ENCODE measurements around the gene ARFGEF2. TPM values are rescaled to one million over a fixed set of nuclear protein-coding genes. Genes with fewer than 3 reads are reported as not detected.

Gene ARFGEF2
- total and polyA plus RNA-seq, 3 experiments from 2014 or later: 9.5 to 37.6 (median 36.6) TPM

DNA sequence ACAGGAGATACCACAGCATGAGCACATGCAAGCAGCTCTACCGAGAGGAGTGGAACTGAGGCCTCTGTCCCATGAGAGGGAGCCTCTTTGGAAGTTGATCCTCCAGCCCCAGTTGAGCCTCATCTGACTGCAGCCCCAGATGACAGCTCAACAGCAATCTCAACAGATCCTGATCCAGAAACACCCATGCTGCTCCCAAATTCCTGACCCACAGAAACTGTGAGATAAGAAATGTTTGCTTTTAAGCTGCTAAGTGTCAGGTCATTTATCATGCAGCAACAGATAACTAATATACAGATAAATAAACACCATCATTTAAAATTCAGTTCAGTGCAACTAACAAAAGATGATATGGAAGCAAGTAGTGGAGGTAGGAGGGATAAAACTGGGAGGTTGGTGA is 4.8 kb upstream of the ARFGEF2 start:
- no peaks in the 10 kb centered on the region for H3K27me3 ChIP-seq (ENCODE audit: insufficient read depth, low read length, poor library complexity, severe bottlenecking)
- peaks cover 12% of the 10 kb centered on the region for H3K4me1 ChIP-seq (ENCODE audit: insufficient read depth, low read length)
- peaks cover 0 to 4% (median 2%) of the 10 kb centered on the region in 3 donors for H3K36me3 Mint-ChIP-seq
- H3K27ac Mint-ChIP-seq: no peak overlapping the region
- DNase-seq: no peak
- H3K9me3 ChIP-seq (ENCODE audit: low read length): no peaks in the 10 kb centered on the region
- no peaks in the 10 kb centered on the region for H3K36me3 ChIP-seq (ENCODE audit: insufficient read depth, low read length)
- H3K27ac ChIP-seq (ENCODE audit: low read depth, low read length): no peak overlapping the region
- no peak overlapping the region for H3K4me3 ChIP-seq (ENCODE audit: low read length)
- ChIA-PET POLR2A (no interaction called here), CTCF (no interaction called here)
- H3K4me3 Mint-ChIP-seq: peak overlapping the region in 1 of 7 donors; percentile 53
- H3K4me1 Mint-ChIP-seq: peaks cover 12 to 14% (median 14%) of the 10 kb centered on the region in 3 donors
- H3K27me3 Mint-ChIP-seq: peaks cover 0 to 1% of the 10 kb centered on the region in 2 donors
- no peaks in the 10 kb centered on the region for H3K9me3 Mint-ChIP-seq

DNA sequence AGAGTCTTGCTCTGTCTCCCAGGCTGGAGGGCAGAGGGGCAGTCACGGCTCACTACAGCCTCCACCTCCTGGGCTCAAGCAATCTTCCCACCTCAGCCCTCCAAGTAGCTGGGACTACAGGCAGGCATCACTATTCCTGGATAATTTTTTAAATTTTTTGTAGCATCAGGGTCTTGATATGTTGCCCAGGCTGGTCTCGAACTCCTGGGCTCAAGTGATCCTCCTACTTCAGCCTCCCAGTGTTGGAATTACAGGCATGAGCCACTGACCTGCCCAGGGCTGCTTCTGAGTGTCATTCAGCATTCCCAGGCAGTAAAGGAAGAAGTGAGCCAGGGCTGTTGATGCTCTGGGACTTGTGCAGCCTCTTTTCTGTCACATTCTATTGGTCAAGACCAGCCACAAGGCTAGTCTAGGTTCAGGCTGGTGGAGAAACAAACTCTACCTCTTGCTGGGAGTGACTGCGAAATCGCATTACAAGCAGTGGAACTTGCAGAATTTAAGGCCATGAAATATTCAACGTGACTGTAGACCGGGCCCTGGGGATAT is 2.1 kb upstream of the ARFGEF2 start:
- CTCF ChIA-PET: interaction anchor here (1.7 kb wide), 1 partner anchor 262 kb away, joined by 5 read pairs; no protein-coding TSS in a partner anchor
- peak overlapping the region in 4 of 7 donors; percentile 91 to 99 (median 94) for H3K4me3 Mint-ChIP-seq
- peaks cover 0 to 1% of the 10 kb centered on the region in 2 donors for H3K27me3 Mint-ChIP-seq
- no peak overlapping the region for H3K27ac ChIP-seq (ENCODE audit: low read depth, low read length)
- peaks cover 0 to 8% (median 0%) of the 10 kb centered on the region in 3 donors for H3K36me3 Mint-ChIP-seq
- H3K36me3 ChIP-seq (ENCODE audit: insufficient read depth, low read length): no peaks in the 10 kb centered on the region
- H3K4me3 ChIP-seq (ENCODE audit: low read length): no peak overlapping the region
- POLR2A ChIA-PET: no interaction called here
- no peaks in the 10 kb centered on the region for H3K9me3 ChIP-seq (ENCODE audit: low read length)
- no peaks in the 10 kb centered on the region for H3K27me3 ChIP-seq (ENCODE audit: insufficient read depth, low read length, poor library complexity, severe bottlenecking)
- no peaks in the 10 kb centered on the region for H3K9me3 Mint-ChIP-seq
- DNase-seq: no peak
- H3K4me1 ChIP-seq (ENCODE audit: insufficient read depth, low read length): peaks cover 27% of the 10 kb centered on the region
- peaks cover 30 to 38% (median 38%) of the 10 kb centered on the region in 3 donors for H3K4me1 Mint-ChIP-seq
- peak overlapping the region in 5 of 8 donors; percentile 29 to 98 (median 54) for H3K27ac Mint-ChIP-seq

DNA sequence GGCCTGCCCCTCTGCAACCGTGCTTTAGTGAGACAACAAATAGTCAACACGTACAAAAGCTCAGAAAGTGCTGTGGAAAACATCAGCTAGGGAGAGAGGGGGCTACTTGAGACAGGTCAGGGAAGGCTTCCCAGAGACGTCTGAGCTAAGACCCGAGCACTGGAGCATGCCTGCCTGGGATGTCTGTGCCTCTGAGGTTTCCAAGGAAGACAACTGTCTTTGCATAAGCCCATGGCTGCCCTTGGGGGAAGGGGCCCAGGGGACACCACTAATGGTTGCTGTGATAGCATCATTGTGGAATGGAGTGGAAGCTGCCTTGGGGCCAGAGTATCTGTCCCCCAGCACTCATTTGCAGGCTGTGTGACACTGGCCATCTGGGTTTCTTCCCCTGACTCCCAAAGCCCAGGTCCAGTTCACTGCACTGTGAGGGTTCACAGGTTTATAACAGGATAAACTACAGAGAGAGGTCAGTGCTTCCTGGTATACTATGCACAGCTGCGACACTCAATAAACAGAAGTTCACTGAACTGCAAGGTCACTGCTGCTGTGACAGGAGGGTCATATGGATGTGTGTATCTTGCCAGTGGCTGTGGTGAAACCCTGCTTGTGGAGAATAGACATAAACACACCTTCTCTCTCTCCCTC is 1.5 kb upstream of the ARFGEF2 start:
- DNase-seq: no peak
- Mint-ChIP-seq H3K27ac (peak overlapping the region; percentile 94 to 100 (median 98)), H3K9me3 (no peaks in the 10 kb centered on the region), H3K4me3 (peak overlapping the region; percentile 90 to 99 (median 94)), H3K36me3 (peaks cover 0 to 8% (median 0%) of the 10 kb centered on the region in 3 donors), H3K4me1 (peaks cover 35 to 44% (median 42%) of the 10 kb centered on the region in 3 donors), H3K27me3 (peaks cover 0 to 1% of the 10 kb centered on the region in 2 donors)
- Histone ChIP-seq H3K27me3 (ENCODE audit: insufficient read depth, low read length, poor library complexity, severe bottlenecking) (no peaks in the 10 kb centered on the region), H3K4me1 (ENCODE audit: insufficient read depth, low read length) (peaks cover 27% of the 10 kb centered on the region), H3K9me3 (ENCODE audit: low read length) (no peaks in the 10 kb centered on the region), H3K36me3 (ENCODE audit: insufficient read depth, low read length) (no peaks in the 10 kb centered on the region), H3K27ac (ENCODE audit: low read depth, low read length) (peak overlapping the region; percentile 90), H3K4me3 (ENCODE audit: low read length) (peak overlapping the region; percentile 98)
- CTCF ChIA-PET: interaction anchor here (1.7 kb wide), 1 partner anchor 262 kb away, joined by 5 read pairs; no protein-coding TSS in a partner anchor
- POLR2A ChIA-PET: no interaction called here

DNA sequence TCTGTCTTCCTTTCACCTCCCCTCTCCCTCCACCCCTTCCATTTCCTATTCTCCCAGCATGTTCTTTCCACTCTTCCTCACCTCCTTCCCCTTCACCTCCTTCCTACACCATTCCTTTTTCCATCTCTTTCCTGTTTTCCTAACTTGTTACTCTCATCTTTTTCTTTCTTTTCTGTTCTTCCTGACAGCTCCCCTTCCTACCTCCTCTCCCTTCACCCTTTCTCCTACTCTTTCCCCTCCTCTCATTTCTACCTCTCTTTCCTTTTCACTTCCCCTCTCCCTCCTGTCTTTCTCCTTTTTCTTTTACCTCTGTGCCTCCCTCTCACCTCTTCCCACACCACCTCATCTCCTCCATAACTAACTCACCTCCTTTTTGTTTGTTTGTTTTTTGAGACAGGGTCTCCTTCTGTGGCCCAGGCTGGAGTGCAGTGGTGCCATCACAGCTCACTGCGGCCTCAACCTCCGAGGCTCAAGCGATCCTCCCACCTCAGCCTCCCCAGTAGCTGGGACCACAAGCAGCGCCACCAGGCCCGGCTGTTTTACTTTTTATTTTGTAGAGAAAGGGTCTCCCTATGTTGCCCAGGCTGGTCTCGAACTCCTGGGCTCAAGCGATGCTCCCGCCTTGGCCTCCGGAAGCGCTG is 864 bp upstream of the ARFGEF2 start:
- peaks cover 0 to 8% (median 0%) of the 10 kb centered on the region in 3 donors for H3K36me3 Mint-ChIP-seq
- no peaks in the 10 kb centered on the region for H3K9me3 Mint-ChIP-seq
- H3K4me1 Mint-ChIP-seq: peaks cover 39 to 47% (median 47%) of the 10 kb centered on the region in 3 donors
- peak overlapping the region; percentile 90 for H3K27ac ChIP-seq (ENCODE audit: low read depth, low read length)
- H3K27me3 ChIP-seq (ENCODE audit: insufficient read depth, low read length, poor library complexity, severe bottlenecking): no peaks in the 10 kb centered on the region
- H3K4me3 ChIP-seq (ENCODE audit: low read length): peak overlapping the region; percentile 98
- H3K27me3 Mint-ChIP-seq: peaks cover 0 to 1% of the 10 kb centered on the region in 2 donors
- no peaks in the 10 kb centered on the region for H3K36me3 ChIP-seq (ENCODE audit: insufficient read depth, low read length)
- peak overlapping the region; percentile 94 to 100 (median 98) for H3K27ac Mint-ChIP-seq
- DNase-seq: no peak
- H3K4me3 Mint-ChIP-seq: peak overlapping the region; percentile 90 to 99 (median 94)
- H3K9me3 ChIP-seq (ENCODE audit: low read length): no peaks in the 10 kb centered on the region
- POLR2A ChIA-PET: no interaction called here
- CTCF ChIA-PET: interaction anchor here (1.7 kb wide), 1 partner anchor 263 kb away, joined by 5 read pairs; no protein-coding TSS in a partner anchor
- peaks cover 27% of the 10 kb centered on the region for H3K4me1 ChIP-seq (ENCODE audit: insufficient read depth, low read length)

DNA sequence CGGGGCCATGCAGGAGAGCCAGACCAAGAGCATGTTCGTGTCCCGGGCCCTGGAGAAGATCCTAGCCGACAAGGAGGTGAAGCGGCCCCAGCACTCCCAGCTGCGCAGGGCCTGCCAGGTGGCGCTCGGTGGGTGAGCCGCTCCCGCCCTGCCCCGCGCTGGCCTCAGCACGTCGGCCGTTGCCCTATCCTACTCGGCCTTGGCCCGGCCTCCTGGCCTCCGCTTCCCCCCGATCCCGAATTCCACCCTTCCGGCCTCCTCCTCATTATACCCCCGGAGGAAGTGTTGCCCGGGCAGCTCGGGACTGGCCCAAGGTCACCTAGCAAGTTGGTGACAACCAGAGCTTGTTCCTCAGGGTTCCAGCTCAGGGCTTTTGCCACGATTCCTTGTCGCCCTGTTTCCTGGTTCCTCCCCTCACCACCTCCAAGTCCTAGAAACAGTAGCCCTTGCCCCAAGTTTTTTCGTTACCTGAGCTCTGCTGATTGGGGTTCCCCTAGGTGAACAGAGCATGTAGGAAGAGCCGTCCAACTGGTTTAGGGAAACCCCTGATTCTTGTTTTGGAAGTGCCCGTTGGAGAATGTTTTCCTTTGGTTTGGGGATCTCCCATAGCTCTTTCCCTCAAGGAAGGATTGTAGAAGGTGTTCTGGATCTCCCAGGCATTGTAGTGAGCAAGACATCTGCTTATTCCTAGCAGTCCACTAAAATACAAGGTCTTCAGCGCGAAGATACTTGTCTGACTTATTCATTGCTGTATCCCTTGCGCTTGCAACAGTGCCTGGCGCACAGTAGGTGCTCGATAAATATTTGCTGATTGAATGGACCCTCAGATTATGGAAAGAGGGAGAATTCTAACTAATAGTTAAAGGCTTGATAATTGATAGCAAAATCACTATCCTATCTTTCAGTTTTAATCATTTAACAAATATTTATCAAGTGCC is 641 bp downstream of the ARFGEF2 start:
- Histone ChIP-seq H3K27ac (ENCODE audit: low read depth, low read length) (peak overlapping the region; percentile 90), H3K4me3 (ENCODE audit: low read length) (peak overlapping the region; percentile 98), H3K27me3 (ENCODE audit: insufficient read depth, low read length, poor library complexity, severe bottlenecking) (no peaks in the 10 kb centered on the region), H3K4me1 (ENCODE audit: insufficient read depth, low read length) (peaks cover 27% of the 10 kb centered on the region), H3K36me3 (ENCODE audit: insufficient read depth, low read length) (no peaks in the 10 kb centered on the region), H3K9me3 (ENCODE audit: low read length) (no peaks in the 10 kb centered on the region)
- peak in 1 of 5 donors; percentile 18 for DNase-seq
- Mint-ChIP-seq H3K27ac (peak overlapping the region; percentile 88 to 99 (median 98)), H3K36me3 (peaks cover 0 to 12% (median 0%) of the 10 kb centered on the region in 3 donors), H3K4me1 (peaks cover 49 to 61% (median 60%) of the 10 kb centered on the region in 3 donors), H3K27me3 (no peaks in the 10 kb centered on the region), H3K9me3 (no peaks in the 10 kb centered on the region), H3K4me3 (peak overlapping the region; percentile 83 to 96 (median 92))
- ChIA-PET POLR2A (no interaction called here), CTCF (interaction anchor here (0.8 to 2.1 kb wide), 3 partner anchors 17 to 286 kb away, joined by 3 to 7 read pairs (median 4); no protein-coding TSS in a partner anchor)

DNA sequence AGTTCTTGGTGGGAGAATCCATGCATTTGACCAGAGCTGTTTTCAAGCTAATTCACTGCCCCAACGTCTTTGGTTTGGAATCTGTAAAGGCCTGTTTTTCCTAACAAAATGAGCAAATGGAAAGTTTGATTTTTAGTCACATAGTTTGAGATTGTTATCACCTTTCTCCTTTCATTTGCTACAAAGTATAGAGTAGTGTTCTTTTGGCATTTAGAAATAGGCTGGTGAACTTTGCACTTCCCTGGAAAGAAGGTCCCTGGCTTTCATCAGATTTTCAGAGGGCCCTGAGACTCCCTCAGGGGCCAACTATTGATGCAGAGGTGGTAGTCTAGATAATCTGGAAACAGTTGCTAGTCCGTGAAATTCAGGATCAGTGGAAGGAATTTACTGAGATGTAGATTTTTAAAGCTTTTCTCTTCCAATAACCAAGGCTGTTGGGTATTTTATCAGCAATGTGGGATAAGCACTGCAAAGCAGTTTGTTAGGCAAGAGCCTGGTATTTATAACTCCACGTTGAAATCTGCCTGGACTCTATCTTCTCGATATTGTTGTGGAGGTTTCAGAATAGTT is 1.7 kb downstream of the ARFGEF2 start:
- H3K36me3 ChIP-seq (ENCODE audit: insufficient read depth, low read length): no peaks in the 10 kb centered on the region
- ChIA-PET POLR2A (no interaction called here), CTCF (interaction anchor here (2.1 kb wide), 1 partner anchor 18 kb away, joined by 7 read pairs; no protein-coding TSS in a partner anchor)
- H3K27me3 Mint-ChIP-seq: no peaks in the 10 kb centered on the region
- DNase-seq: no peak
- H3K4me1 ChIP-seq (ENCODE audit: insufficient read depth, low read length): peaks cover 27% of the 10 kb centered on the region
- H3K4me3 Mint-ChIP-seq: peak overlapping the region; percentile 28 to 89 (median 59)
- H3K27ac ChIP-seq (ENCODE audit: low read depth, low read length): no peak overlapping the region
- H3K27me3 ChIP-seq (ENCODE audit: insufficient read depth, low read length, poor library complexity, severe bottlenecking): no peaks in the 10 kb centered on the region
- H3K9me3 ChIP-seq (ENCODE audit: low read length): no peaks in the 10 kb centered on the region
- H3K4me1 Mint-ChIP-seq: peaks cover 52 to 67% (median 64%) of the 10 kb centered on the region in 3 donors
- peaks cover 0 to 13% (median 0%) of the 10 kb centered on the region in 3 donors for H3K36me3 Mint-ChIP-seq
- H3K27ac Mint-ChIP-seq: peak overlapping the region; percentile 43 to 99 (median 84)
- H3K9me3 Mint-ChIP-seq: no peaks in the 10 kb centered on the region
- no peak overlapping the region for H3K4me3 ChIP-seq (ENCODE audit: low read length)

DNA sequence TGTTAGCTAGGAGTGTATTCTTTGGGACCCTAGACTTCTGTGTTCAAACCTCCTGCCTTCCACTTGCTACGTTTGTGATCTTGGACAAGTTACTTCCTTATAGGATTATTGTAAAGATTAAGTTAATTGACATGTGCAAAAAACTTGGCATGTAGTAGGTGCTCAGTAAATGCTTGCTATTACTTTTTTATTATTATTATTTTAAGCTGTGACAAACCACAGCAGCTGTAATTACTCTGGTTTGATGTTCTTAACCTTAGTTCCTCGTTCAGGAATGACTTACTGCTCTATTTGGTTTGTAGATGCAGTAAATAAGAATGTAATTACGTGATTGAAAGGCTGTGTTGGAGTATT is 3.2 kb downstream of the ARFGEF2 start:
- H3K4me3 ChIP-seq (ENCODE audit: low read length): no peak overlapping the region
- H3K9me3 ChIP-seq (ENCODE audit: low read length): no peaks in the 10 kb centered on the region
- POLR2A ChIA-PET: no interaction called here

More for the DNA sequence above, 3.2 kb downstream of the ARFGEF2 start:
- no peaks in the 10 kb centered on the region for H3K9me3 Mint-ChIP-seq
- peak overlapping the region in 2 of 8 donors; percentile 38 to 40 for H3K27ac Mint-ChIP-seq
- CTCF ChIA-PET: no interaction called here
- H3K36me3 Mint-ChIP-seq: peaks cover 0 to 13% (median 0%) of the 10 kb centered on the region in 3 donors
- peaks cover 27% of the 10 kb centered on the region for H3K4me1 ChIP-seq (ENCODE audit: insufficient read depth, low read length)
- peak overlapping the region in 3 of 7 donors; percentile 19 to 77 (median 41) for H3K4me3 Mint-ChIP-seq
- peaks cover 54 to 70% (median 64%) of the 10 kb centered on the region in 3 donors for H3K4me1 Mint-ChIP-seq
- no peak overlapping the region for H3K27ac ChIP-seq (ENCODE audit: low read depth, low read length)
- H3K27me3 Mint-ChIP-seq: no peaks in the 10 kb centered on the region
- no peak for DNase-seq
- no peaks in the 10 kb centered on the region for H3K27me3 ChIP-seq (ENCODE audit: insufficient read depth, low read length, poor library complexity, severe bottlenecking)
- no peaks in the 10 kb centered on the region for H3K36me3 ChIP-seq (ENCODE audit: insufficient read depth, low read length)
